SK-N-SH (cell line): Measurements from ENCODE around the gene PDE6B. TPM values are rescaled to one million over a fixed set of nuclear protein-coding genes. Genes with fewer than 3 reads are reported as not detected.
A peak's percentile ranks its signal among the peaks of the same experiment; 100 is the strongest.

ENCODE experiments used
- CTCF ChIA-PET: fragments of 300-600, 350-600 bp; formaldehyde crosslinking; extraction: SDS; loops from one replicate; lab custom pipeline; 2021; lab: Yijun Ruan, JAX
- POLR2A ChIA-PET: fragments of 350-600 bp; sonication (Branson Sonifier 250); formaldehyde crosslinking; extraction: SDS; loops from one replicate; lab custom pipeline; 2020; ENCODE audit warnings: antibody characterized with exemption, inconsistent platforms; lab: Yijun Ruan, JAX
- DNase-seq: peaks from one replicate; pipeline ENCODE4 v3.0.0; 2012
- H2AFZ ChIP-seq: fragments of 200-600 bp; sonication (generic); 2 replicates; pipeline ENCODE4 v1.8.1; 2016; ENCODE audit warnings: antibody characterized with exemption, mild to moderate bottlenecking, low read depth
- H3F3A ChIP-seq: fragments of 200-600 bp; sonication (generic); replicated peaks from 2 replicates; pipeline ENCODE3; 2016; ENCODE audit warnings: antibody characterized with exemption, mild to moderate bottlenecking; ENCODE audit not compliant: insufficient read depth
- H3K27ac ChIP-seq, 2 experiments: fragments of 200-500 bp in 1 of 2; fragments of 200-600 bp in 1 of 2; sonication (Bioruptor generic) in 1 of 2; sonication (generic), shearing (Covaris generic) in 1 of 2; 2 replicates each; pipeline versions ENCODE4 v1.5.1 to v1.6.1; 2014 to 2016; ENCODE audit warnings: low read depth in 2 of 2, inconsistent platforms in 1 of 2, low read length in 1 of 2, mild to moderate bottlenecking in 1 of 2, mixed read lengths in 1 of 2
- H3K27me3 ChIP-seq: fragments of 200-600 bp; sonication (generic), shearing (Covaris generic); 2 replicates; pipeline ENCODE4 v1.6.1; 2016; ENCODE audit warnings: mixed run types; ENCODE audit not compliant: insufficient read depth
- H3K36me3 ChIP-seq, 2 experiments: fragments of 200-500 bp in 1 of 2; fragments of 200-600 bp in 1 of 2; sonication (Bioruptor generic) in 1 of 2; sonication (generic) in 1 of 2; replicated peaks in 1 of 2; 2 replicates each; pipeline versions ENCODE3 to v1.5.1; 2014 to 2016; ENCODE audit warnings: low read length in 1 of 2, mild to moderate bottlenecking in 1 of 2; ENCODE audit not compliant: insufficient read depth in 2 of 2, control insufficient read depth in 1 of 2
- H3K4me1 ChIP-seq, 2 experiments: fragments of 200-500 bp in 1 of 2; fragments of 200-600 bp in 1 of 2; sonication (Bioruptor generic) in 1 of 2; sonication (generic), shearing (Covaris generic) in 1 of 2; 2 replicates each; pipeline versions ENCODE4 v1.5.1 to v1.6.1; 2014 to 2016; ENCODE audit warnings: low read depth in 1 of 2, low read length in 1 of 2, mixed run types in 1 of 2; ENCODE audit not compliant: insufficient read depth in 2 of 2, control insufficient read depth in 1 of 2
- H3K4me2 ChIP-seq: fragments of 200-600 bp; sonication (generic), shearing (Covaris generic); 2 replicates; pipeline ENCODE4 v1.6.1; 2017; ENCODE audit warnings: mixed run types
- H3K4me3 ChIP-seq, 2 experiments: fragments of 200-500 bp in 1 of 2; fragments of 200-600 bp in 1 of 2; sonication (Bioruptor generic) in 1 of 2; sonication (generic), shearing (Covaris generic) in 1 of 2; 2 replicates each; pipeline versions ENCODE4 v1.5.1 to v1.8.1; 2014 to 2016; ENCODE audit warnings: low read depth in 2 of 2, inconsistent platforms in 1 of 2, low read length in 1 of 2, mild to moderate bottlenecking in 1 of 2, mixed read lengths in 1 of 2, moderate library complexity in 1 of 2
- H3K79me2 ChIP-seq: fragments of 200-600 bp; sonication (generic); 2 replicates; pipeline ENCODE4 v1.8.1; 2017; ENCODE audit warnings: mild to moderate bottlenecking; ENCODE audit not compliant: insufficient read depth
- H3K9ac ChIP-seq: fragments of 200-600 bp; sonication (generic); 2 replicates; pipeline ENCODE4 v1.6.1; 2017; ENCODE audit warnings: mixed run types
- H3K9me2 ChIP-seq: fragments of 200-600 bp; sonication (generic); 2 replicates; pipeline ENCODE4 v1.6.1; 2017; ENCODE audit warnings: mixed run types
- H3K9me3 ChIP-seq: fragments of 200-600 bp; sonication (generic); 2 replicates; pipeline ENCODE4 v1.6.1; 2017; ENCODE audit warnings: mixed run types, mild to moderate bottlenecking, moderate library complexity
- H4K20me1 ChIP-seq: fragments of 200-600 bp; sonication (generic); 2 replicates; pipeline ENCODE4 v1.6.1; 2017; ENCODE audit warnings: mild to moderate bottlenecking, mixed run types; ENCODE audit not compliant: insufficient read depth
- EZH2phosphoT487 ChIP-seq: fragments of 200-600 bp; sonication (generic); IDR thresholded peaks from 2 replicates; pipeline ENCODE4 v1.6.1; 2017; ENCODE audit warnings: low read depth, mixed run types, mild to moderate bottlenecking, antibody characterized with exemption, moderate library complexity, borderline replicate concordance
- FOXM1 ChIP-seq: IDR thresholded peaks from 2 replicates; pipeline ENCODE4 v1.4.0; 2012; ENCODE audit warnings: low read depth, mild to moderate bottlenecking
- JUND ChIP-seq: IDR thresholded peaks from 2 replicates; pipeline ENCODE4 v1.4.0; 2012
- PBX3 ChIP-seq: IDR thresholded peaks from 2 replicates; pipeline ENCODE4; 2012
- RAD21 ChIP-seq: IDR thresholded peaks from 2 replicates; pipeline ENCODE4 v1.6.1; 2012; ENCODE audit warnings: mild to moderate bottlenecking, low read length
- REST ChIP-seq: IDR thresholded peaks from 2 replicates; pipeline ENCODE4 v1.6.1; 2012; ENCODE audit warnings: mild to moderate bottlenecking, low read depth, low read length, moderate library complexity
- RXRA ChIP-seq: IDR thresholded peaks from 2 replicates; pipeline ENCODE4 v1.4.0; 2012; ENCODE audit warnings: low read depth, mild to moderate bottlenecking, borderline replicate concordance
- SIN3A ChIP-seq: IDR thresholded peaks from 2 replicates; pipeline ENCODE4 v1.6.1; 2012; ENCODE audit warnings: low read depth, mild to moderate bottlenecking, low read length, moderate library complexity, borderline replicate concordance
- TAF1 ChIP-seq: IDR thresholded peaks from 2 replicates; pipeline ENCODE4 v1.6.1; 2012; ENCODE audit warnings: low read depth, mild to moderate bottlenecking, low read length, moderate library complexity, borderline replicate concordance
- TCF12 ChIP-seq: IDR thresholded peaks from 2 replicates; pipeline ENCODE4 v1.4.0; 2012
- YY1 ChIP-seq: IDR thresholded peaks from 2 replicates; pipeline ENCODE4 v1.4.0; 2012; ENCODE audit warnings: low read depth, mild to moderate bottlenecking
- WGBS: methylation state at CpG from one replicate; pipeline ENCODE4 v1.1.6; 2017; ENCODE audit warnings: low lambda C conversion rate; 5-methylcytosine and 5-hydroxymethylcytosine counted together
- polyA plus RNA-seq, 3 experiments: library from polyadenylated mRNA; depleted of rRNA; stranded (reverse); fragments of >200 nt; gene quantifications; 2 replicates each; pipeline ENCODE4 v1.2.3, GENCODE V29; 2012
- TF ChIP-seq, protein P1 (sequence below): fragments of 150-350 bp; IDR thresholded peaks from 2 replicates; pipeline ENCODE4 v1.6.1; 2017; ENCODE audit warnings: antibody characterized with exemption, low read length, low read depth, borderline replicate concordance

Gene PDE6B
- polyA plus RNA-seq, 1 of the 3 experiments (the other 2 are of a cell fraction) = 1.2 TPM

DNA sequence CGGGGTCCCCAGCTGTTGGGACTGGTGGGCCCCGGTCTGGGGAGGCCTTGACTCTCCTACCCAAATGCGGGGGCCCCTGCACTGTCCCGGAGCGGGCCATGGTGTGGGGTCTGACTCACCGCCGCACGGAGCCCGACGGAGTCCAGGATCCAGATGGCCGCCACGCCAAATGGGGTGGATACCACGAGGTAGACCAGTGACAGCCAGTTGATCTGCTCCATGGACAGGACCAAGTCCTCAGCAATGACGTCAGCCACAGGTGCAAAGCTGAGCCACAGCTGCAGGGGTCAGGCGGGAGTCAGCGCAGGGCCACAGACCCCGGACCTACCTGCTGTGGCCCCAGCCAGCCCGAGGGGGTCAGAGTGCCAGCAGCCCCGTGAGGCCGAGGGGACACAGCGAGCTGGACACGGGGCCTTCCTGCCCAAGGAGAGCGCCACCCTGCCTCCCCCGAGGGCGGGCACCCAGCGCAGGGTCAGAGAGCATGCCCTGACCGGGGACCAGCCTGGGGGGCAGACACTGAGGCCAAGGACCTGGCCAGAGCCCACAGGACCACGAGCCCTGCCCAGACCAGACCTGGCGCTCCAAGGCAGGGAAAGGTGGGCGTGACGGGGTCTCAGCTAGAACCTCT lies 61.2 kb downstream of the PDE6B start:
- Histone ChIP-seq H2AFZ (no peak overlapping the region), H3K4me2 (no peak overlapping the region; the same call in 1 of the 2 replicates), H3K27ac (peak overlapping the region in 1 of 2 experiments; percentile 77; a peak in 1 of 4 replicates), H3K79me2 (no peaks in the 10 kb centered on the region), H3K36me3 (no peaks in the 10 kb centered on the region), H3K9me2 (no peaks in the 10 kb centered on the region), H3K9me3 (no peaks in the 10 kb centered on the region), H3K4me1 (peaks cover 13 to 27% of the 10 kb centered on the region in 2 experiments; a peak in 3 of 4 replicates), H4K20me1 (no peaks in the 10 kb centered on the region), H3K9ac (no peak overlapping the region), H3K27me3 (no peaks in the 10 kb centered on the region), H3K4me3 (no peak overlapping the region), H3F3A (peaks cover 11% of the 10 kb centered on the region)
- ChIA-PET POLR2A (interaction anchor here (1.2 kb wide), 1 partner anchor 17 kb away, joined by 3 read pairs; no protein-coding TSS in a partner anchor), CTCF (interaction anchor here (1.3 to 1.6 kb wide), 2 partner anchors 56 to 301 kb away, joined by 4 to 5 read pairs; partner anchors contain the start of gene IDUA)
- no peak for DNase-seq
- no peak for TF ChIP-seq RXRA
- no peak for TF ChIP-seq JUND
- TF ChIP-seq SIN3A = no peak
- no peak for TF ChIP-seq RAD21
- TF ChIP-seq TAF1 = no peak
- TF ChIP-seq REST = no peak
- TF ChIP-seq TCF12 = no peak
- no peak for TF ChIP-seq EZH2phosphoT487
- no peak for TF ChIP-seq PBX3
- TF ChIP-seq, protein P1, sequence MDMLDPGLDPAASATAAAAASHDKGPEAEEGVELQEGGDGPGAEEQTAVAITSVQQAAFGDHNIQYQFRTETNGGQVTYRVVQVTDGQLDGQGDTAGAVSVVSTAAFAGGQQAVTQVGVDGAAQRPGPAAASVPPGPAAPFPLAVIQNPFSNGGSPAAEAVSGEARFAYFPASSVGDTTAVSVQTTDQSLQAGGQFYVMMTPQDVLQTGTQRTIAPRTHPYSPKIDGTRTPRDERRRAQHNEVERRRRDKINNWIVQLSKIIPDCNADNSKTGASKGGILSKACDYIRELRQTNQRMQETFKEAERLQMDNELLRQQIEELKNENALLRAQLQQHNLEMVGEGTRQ = no peak
- TF ChIP-seq YY1 = no peak
- TF ChIP-seq FOXM1 = no peak
- WGBS = 92% methylated on average over 16 of the region's 31 CpGs
